Measurements from ENCODE around the gene TSKU. TPM values are rescaled to one million over a fixed set of nuclear protein-coding genes. Genes with fewer than 3 reads are reported as not detected.

TSKU gene
- total RNA-seq, 1 experiment from 2014 or later: 99.4 TPM

GRCh38 chr11:76740772-76741171 lies 42.4 kb upstream of the TSKU start:
- no TSS peak for BruUV-seq (replicated peaks)
- Histone ChIP-seq H3K27ac (no peak overlapping the region), H2AFZ (no peak overlapping the region), H3K79me2 (ENCODE audit: low read depth) (no peaks in the 10 kb centered on the region), H3K4me1 (replicated peaks; ENCODE audit: insufficient read depth) (no peaks in the 10 kb centered on the region), H4K20me1 (ENCODE audit: insufficient read depth) (no peaks in the 10 kb centered on the region), H3K9me3 (ENCODE audit: insufficient read depth, low read depth) (no peaks in the 10 kb centered on the region), H3K9me2 (ENCODE audit: insufficient read depth) (no peaks in the 10 kb centered on the region), H3K4me3 (no peak overlapping the region), H3K4me2 (no peak overlapping the region), H3F3A (ENCODE audit: insufficient read depth, low read depth) (peaks cover 16% of the 10 kb centered on the region; the same call in 1 of the 2 replicates), H3K27me3 (ENCODE audit: insufficient read depth, low read depth) (no peaks in the 10 kb centered on the region), H3K36me3 (ENCODE audit: low read depth) (no peaks in the 10 kb centered on the region)
- no peak for TF ChIP-seq CTCF (conservative IDR thresholded peaks at IDR 0.05)
- intact Hi-C loops (cut with micrococcal nuclease; ENCODE audit: unreplicated experiment): no loop called here
- POLR2A ChIA-PET (ENCODE audit: unreplicated experiment): interaction anchor here (0.5 kb wide), 1 partner anchor 549 kb away, joined by 7 read pairs; no protein-coding TSS in a partner anchor
- DNase-seq: no peak
- CTCF ChIA-PET: interaction anchor here (0.7 kb wide), 1 partner anchor 25 kb away, joined by 3 read pairs; no protein-coding TSS in a partner anchor

DNA sequence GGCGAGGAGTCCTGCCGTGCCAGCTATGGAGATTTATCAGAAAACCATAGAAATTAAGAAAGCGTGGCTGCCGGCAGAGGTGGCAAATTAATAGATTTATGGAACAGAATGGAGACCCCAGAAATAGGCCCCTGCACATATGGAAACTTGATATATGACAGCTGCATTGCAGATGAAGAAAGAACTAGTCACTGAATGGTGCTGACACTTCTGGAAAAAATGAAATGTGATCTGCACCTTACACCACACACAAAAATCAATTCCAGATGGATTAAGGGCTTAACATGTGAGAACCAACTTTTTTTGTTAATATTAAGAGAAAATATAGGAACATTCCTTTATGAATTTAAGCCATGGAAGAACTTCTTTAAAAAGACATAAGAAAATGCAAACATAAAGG lies 40.3 kb upstream of the TSKU start:
- Histone ChIP-seq H3K36me3 (ENCODE audit: low read depth) (no peaks in the 10 kb centered on the region), H3K9me2 (ENCODE audit: insufficient read depth) (no peaks in the 10 kb centered on the region), H3K4me3 (no peak overlapping the region), H3F3A (ENCODE audit: insufficient read depth, low read depth) (peaks cover 16% of the 10 kb centered on the region; the same call in 1 of the 2 replicates), H3K4me1 (replicated peaks; ENCODE audit: insufficient read depth) (no peaks in the 10 kb centered on the region), H3K27ac (no peak overlapping the region), H2AFZ (no peak overlapping the region), H3K9me3 (ENCODE audit: insufficient read depth, low read depth) (no peaks in the 10 kb centered on the region), H3K4me2 (no peak overlapping the region), H3K79me2 (ENCODE audit: low read depth) (no peaks in the 10 kb centered on the region), H3K27me3 (ENCODE audit: insufficient read depth, low read depth) (no peaks in the 10 kb centered on the region), H4K20me1 (ENCODE audit: insufficient read depth) (no peaks in the 10 kb centered on the region)
- intact Hi-C loops (cut with micrococcal nuclease; ENCODE audit: unreplicated experiment): no loop called here
- CTCF ChIA-PET: interaction anchor here (0.7 to 0.8 kb wide), 2 partner anchors 9 to 915 kb away, joined by 4 to 8 read pairs; no protein-coding TSS in a partner anchor
- POLR2A ChIA-PET (ENCODE audit: unreplicated experiment): no interaction called here
- DNase-seq: no peak
- no TSS peak for BruUV-seq (replicated peaks)
- TF ChIP-seq CTCF (conservative IDR thresholded peaks at IDR 0.05) (no peak), EZH2 (IDR thresholded peaks at IDR 0.05; ENCODE audit: low read depth) (no peak)

DNA sequence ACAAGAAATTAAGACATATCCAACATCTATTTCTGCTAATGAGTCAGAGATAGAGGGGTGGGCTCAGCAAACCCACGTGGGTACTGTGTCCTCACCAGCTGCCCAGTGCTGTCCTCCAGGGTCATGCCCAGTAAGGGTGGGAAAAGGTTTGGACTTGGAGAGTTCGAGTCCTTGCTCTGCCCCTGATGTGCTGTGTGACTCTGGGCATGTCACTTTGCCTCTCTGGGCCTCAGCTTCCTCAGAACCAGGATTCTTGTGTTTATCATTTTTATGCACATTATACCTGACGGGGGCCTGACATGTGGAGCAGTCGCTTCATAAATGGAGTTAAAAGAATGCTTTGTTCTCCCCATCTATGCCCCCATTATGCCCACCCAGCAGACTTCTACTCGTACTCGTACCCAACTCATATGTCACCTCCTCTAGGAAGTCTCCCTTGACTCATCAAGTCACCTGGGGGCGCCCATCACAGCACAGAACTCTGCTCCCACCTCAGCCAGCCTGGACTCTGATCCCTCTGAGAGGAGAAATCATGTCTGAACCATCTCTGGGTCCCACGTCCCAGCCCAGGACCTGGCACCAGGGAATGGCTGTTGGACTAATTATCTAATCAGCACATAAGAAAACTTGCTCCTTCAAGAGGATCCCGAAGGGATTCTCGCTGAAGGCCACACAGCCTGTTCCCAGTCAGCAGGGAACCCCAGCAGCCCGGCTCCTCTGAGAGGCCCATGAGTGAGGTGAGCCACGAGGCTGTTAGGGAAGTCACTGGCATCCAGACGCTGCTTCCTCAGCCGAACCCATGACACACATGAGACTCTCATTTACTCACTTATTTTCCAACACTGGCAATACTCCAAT lies 38.7 kb upstream of the TSKU start:
- CTCF ChIA-PET: no interaction called here

More for the DNA sequence above, 38.7 kb upstream of the TSKU start:
- intact Hi-C loops (cut with micrococcal nuclease; ENCODE audit: unreplicated experiment): no loop called here
- no peak for TF ChIP-seq CTCF (conservative IDR thresholded peaks at IDR 0.05)
- Histone ChIP-seq H3K9me3 (ENCODE audit: insufficient read depth, low read depth) (no peaks in the 10 kb centered on the region), H3F3A (ENCODE audit: insufficient read depth, low read depth) (peaks cover 16% of the 10 kb centered on the region; the same call in 1 of the 2 replicates), H2AFZ (no peak overlapping the region), H3K27me3 (ENCODE audit: insufficient read depth, low read depth) (no peaks in the 10 kb centered on the region), H3K4me1 (replicated peaks; ENCODE audit: insufficient read depth) (no peaks in the 10 kb centered on the region), H4K20me1 (ENCODE audit: insufficient read depth) (no peaks in the 10 kb centered on the region), H3K36me3 (ENCODE audit: low read depth) (no peaks in the 10 kb centered on the region), H3K4me2 (no peak overlapping the region), H3K9me2 (ENCODE audit: insufficient read depth) (no peaks in the 10 kb centered on the region), H3K79me2 (ENCODE audit: low read depth) (no peaks in the 10 kb centered on the region), H3K4me3 (no peak overlapping the region), H3K27ac (no peak overlapping the region)
- POLR2A ChIA-PET (ENCODE audit: unreplicated experiment): no interaction called here
- no TSS peak for BruUV-seq (replicated peaks)
- no peak for DNase-seq
